ENCODE data around the gene ARSB.

DNA sequence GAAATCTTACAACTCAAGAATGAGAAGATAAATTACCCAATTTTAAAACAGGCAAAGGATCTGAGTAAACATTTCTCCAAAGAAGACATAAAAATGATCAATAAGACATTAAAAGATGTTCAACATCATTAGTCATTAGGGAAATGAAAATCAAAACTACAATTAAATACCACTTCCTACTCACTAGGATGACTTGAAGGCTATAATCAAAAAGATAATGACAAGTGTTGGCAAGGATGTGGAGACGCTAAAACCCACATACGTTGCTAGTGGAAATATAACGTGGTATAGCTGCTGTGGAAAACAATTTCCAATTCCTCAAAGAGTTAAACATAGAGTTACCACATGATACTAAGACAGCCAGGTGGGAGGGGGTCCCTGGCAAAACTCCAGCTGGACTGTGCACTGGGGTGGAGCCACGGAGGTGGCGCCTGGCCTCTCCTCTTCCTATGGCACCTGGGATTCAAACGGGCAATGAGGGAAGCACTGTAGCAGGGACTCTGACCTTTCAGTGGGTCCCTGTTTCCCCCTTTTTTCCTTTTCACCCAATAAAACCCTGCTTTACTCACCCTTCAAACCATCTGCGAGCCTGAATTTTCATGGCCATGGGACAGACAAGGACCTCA lies 5.9 kb downstream of the ARSB start:
- TF ChIP-seq, protein P1, sequence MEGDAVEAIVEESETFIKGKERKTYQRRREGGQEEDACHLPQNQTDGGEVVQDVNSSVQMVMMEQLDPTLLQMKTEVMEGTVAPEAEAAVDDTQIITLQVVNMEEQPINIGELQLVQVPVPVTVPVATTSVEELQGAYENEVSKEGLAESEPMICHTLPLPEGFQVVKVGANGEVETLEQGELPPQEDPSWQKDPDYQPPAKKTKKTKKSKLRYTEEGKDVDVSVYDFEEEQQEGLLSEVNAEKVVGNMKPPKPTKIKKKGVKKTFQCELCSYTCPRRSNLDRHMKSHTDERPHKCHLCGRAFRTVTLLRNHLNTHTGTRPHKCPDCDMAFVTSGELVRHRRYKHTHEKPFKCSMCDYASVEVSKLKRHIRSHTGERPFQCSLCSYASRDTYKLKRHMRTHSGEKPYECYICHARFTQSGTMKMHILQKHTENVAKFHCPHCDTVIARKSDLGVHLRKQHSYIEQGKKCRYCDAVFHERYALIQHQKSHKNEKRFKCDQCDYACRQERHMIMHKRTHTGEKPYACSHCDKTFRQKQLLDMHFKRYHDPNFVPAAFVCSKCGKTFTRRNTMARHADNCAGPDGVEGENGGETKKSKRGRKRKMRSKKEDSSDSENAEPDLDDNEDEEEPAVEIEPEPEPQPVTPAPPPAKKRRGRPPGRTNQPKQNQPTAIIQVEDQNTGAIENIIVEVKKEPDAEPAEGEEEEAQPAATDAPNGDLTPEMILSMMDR (IDR thresholded peaks at IDR 0.05; ENCODE audit: low read length): no peak
- no peak for TF ChIP-seq EZH2 (optimal IDR thresholded peaks at IDR 0.05; ENCODE audit: low read depth, low read length)
